NCI-H2196 treated with DMSO at 0.1 percent for 48 hours (cell line): ENCODE data around the gene SNX13.

ENCODE experiments used
- DNase-seq: peaks from one replicate; lab custom pipeline; 2025; ENCODE audit not compliant: unreplicated experiment; lab: John Stamatoyannopoulos, UW

The SNX13 gene

GRCh38 chr7:17940302-17940883 is at the start of gene SNX13:
TSS of gene SNX13 (minus strand) at chr7:17940494. CDS start at chr7:17940295, 199 bp downstream.
- DNase-seq: peak; percentile 80

GRCh38 chr7:17989546-17989945 is 49.3 kb upstream of the SNX13 start:
- DNase-seq: no peak

- no peak for DNase-seq
Measured at GRCh38 chr7:17988858-17989257, 48.6 kb upstream of the SNX13 start.

- DNase-seq: no peak
Measured at GRCh38 chr7:17988141-17988540, 47.8 kb upstream of the SNX13 start.

GRCh38 chr7:17986851-17987250 is 46.6 kb upstream of the SNX13 start:
- no peak for DNase-seq

- DNase-seq: no peak
Measured at GRCh38 chr7:17985473-17986239, 45.4 kb upstream of the SNX13 start.

GRCh38 chr7:17984288-17984687 is 44.0 kb upstream of the SNX13 start:
- DNase-seq: no peak

GRCh38 chr7:17983221-17984062 is 43.1 kb upstream of the SNX13 start:
- DNase-seq: no peak

GRCh38 chr7:17976952-17977351 is 36.7 kb upstream of the SNX13 start:
- no peak for DNase-seq

- no peak for DNase-seq
Measured at GRCh38 chr7:17971411-17971810, 31.1 kb upstream of the SNX13 start.

GRCh38 chr7:17968791-17969715 is 28.8 kb upstream of the SNX13 start:
- DNase-seq: no peak

GRCh38 chr7:17966706-17967105 is 26.4 kb upstream of the SNX13 start:
- DNase-seq: no peak

- DNase-seq: no peak
Measured at GRCh38 chr7:17965603-17966002, 25.3 kb upstream of the SNX13 start.

GRCh38 chr7:17963281-17963680 is 23.0 kb upstream of the SNX13 start:
- no peak for DNase-seq

GRCh38 chr7:17962652-17963051 is 22.4 kb upstream of the SNX13 start:
- no peak for DNase-seq

- no peak for DNase-seq
Measured at GRCh38 chr7:17957871-17958270, 17.6 kb upstream of the SNX13 start.

GRCh38 chr7:17952387-17952786 is 12.1 kb upstream of the SNX13 start:
- no peak for DNase-seq

- DNase-seq: no peak
Measured at GRCh38 chr7:17951742-17952254, 11.5 kb upstream of the SNX13 start.

- no peak for DNase-seq
Measured at GRCh38 chr7:17948526-17949238, 8.4 kb upstream of the SNX13 start.

- DNase-seq: no peak
Measured at GRCh38 chr7:17947620-17948019, 7.3 kb upstream of the SNX13 start.
